Calu3 (cell line): ENCODE results near the gene MLXIPL. TPM values are rescaled to one million over a fixed set of nuclear protein-coding genes. Genes with fewer than 3 reads are reported as not detected.

Source experiments
- BruUV-seq: library from RNA; stranded (reverse); fragments of 400-500 nt; replicated peaks from 2 replicates; lab custom pipeline; 2021; lab: Mats Ljungman, UMichigan
- CTCF ChIA-PET: fragments of 300-600 bp; sonication (Branson Sonifier 250); formaldehyde crosslinking; loops from one replicate; lab custom pipeline; 2022; ENCODE audit warnings: antibody characterized with exemption; lab: Charles Lee
- DNase-seq: peaks from one replicate; pipeline ENCODE4 v3.0.0; 2022
- H3K27ac Mint-ChIP-seq: one replicate; pipeline ENCODE4 v1.8.0; 2022; ENCODE audit warnings: mixed read lengths; ENCODE audit not compliant: unreplicated experiment
- H3K27me3 Mint-ChIP-seq: one replicate; pipeline ENCODE4 v1.8.0; 2022; ENCODE audit warnings: mixed read lengths; ENCODE audit not compliant: unreplicated experiment
- H3K36me3 Mint-ChIP-seq: one replicate; pipeline ENCODE4 v1.8.0; 2022; ENCODE audit warnings: mild to moderate bottlenecking, moderate library complexity, mixed read lengths; ENCODE audit not compliant: insufficient read depth, unreplicated experiment
- H3K4me1 Mint-ChIP-seq: one replicate; pipeline ENCODE4 v1.8.0; 2022; ENCODE audit warnings: mild to moderate bottlenecking, low read depth, mixed read lengths; ENCODE audit not compliant: unreplicated experiment
- H3K4me3 Mint-ChIP-seq: one replicate; pipeline ENCODE4 v1.8.0; 2022; ENCODE audit warnings: mild to moderate bottlenecking, low read depth, moderate library complexity, mixed read lengths; ENCODE audit not compliant: unreplicated experiment
- H3K9me3 Mint-ChIP-seq: one replicate; pipeline ENCODE4 v1.8.0; 2022; ENCODE audit warnings: low read depth, mixed read lengths; ENCODE audit not compliant: unreplicated experiment
- intact Hi-C: fragments of 100-400 bp; cut with micrococcal nuclease; formaldehyde crosslinking; loops from one replicate; pipeline ENCODE4 v1.10.0; 2022; ENCODE audit not compliant: unreplicated experiment
- total RNA-seq: library from RNA; stranded (reverse); gene quantifications from 2 replicates; pipeline ENCODE4 v1.2.3, GENCODE V29; 2022
- TF ChIP-seq, protein P1 (sequence below): fragments of 200-600 bp; IDR thresholded peaks from one replicate; pipeline ENCODE4 v1.8.0; 2022; ENCODE audit warnings: antibody characterized with exemption; ENCODE audit not compliant: unreplicated experiment

The MLXIPL gene
- total RNA-seq, 1 experiment from 2014 or later = 1.1 TPM

DNA sequence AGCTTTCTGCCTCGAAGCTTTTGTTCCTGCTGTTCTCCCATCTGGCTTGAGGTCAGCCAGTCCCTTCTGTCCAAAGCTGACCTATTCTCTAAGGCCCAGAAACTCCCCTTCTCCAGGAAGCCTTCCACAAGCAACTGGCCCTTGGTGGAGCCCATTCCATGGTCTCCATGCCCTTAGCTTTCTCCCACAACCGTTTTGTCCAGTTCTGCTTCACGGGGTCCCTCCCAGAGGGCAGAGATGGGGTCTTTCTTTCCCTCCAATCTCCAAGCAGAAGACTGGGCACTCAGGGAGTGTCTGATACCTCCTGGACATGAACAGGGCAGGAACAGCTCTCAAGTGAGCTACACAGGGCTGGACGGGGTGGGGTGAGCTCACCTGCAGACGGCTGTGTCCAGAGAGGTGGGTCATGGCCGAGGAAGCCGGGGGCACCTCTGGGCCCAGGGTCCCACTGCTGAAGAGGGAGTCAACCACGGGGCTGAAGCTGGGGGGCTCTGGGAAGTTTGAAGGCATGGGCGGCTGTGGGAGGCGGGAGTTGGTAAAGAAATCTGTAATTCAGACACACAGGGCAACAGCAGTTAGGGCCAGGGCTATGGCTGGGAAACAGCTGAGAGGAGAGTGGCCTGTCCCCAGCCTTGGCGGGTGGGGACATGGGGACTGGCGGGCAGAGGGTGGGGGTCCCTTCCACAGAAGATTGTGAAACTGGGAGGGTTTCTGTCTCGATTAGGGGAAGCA lies 25.0 kb downstream of the MLXIPL start:
- no TSS peak for BruUV-seq
- no peak for DNase-seq
- H3K9me3 Mint-ChIP-seq = peaks cover 6% of the 10 kb centered on the region
- H3K36me3 Mint-ChIP-seq = no peaks in the 10 kb centered on the region
- CTCF ChIA-PET = interaction anchor here (0.5 to 0.8 kb wide), 3 partner anchors 129 to 828 kb away, joined by 3 to 5 read pairs (median 3); no protein-coding TSS in a partner anchor
- no peaks in the 10 kb centered on the region for H3K4me1 Mint-ChIP-seq
- H3K27me3 Mint-ChIP-seq = peaks cover 33% of the 10 kb centered on the region
- intact Hi-C loops = no loop called here
- TF ChIP-seq, protein P1, sequence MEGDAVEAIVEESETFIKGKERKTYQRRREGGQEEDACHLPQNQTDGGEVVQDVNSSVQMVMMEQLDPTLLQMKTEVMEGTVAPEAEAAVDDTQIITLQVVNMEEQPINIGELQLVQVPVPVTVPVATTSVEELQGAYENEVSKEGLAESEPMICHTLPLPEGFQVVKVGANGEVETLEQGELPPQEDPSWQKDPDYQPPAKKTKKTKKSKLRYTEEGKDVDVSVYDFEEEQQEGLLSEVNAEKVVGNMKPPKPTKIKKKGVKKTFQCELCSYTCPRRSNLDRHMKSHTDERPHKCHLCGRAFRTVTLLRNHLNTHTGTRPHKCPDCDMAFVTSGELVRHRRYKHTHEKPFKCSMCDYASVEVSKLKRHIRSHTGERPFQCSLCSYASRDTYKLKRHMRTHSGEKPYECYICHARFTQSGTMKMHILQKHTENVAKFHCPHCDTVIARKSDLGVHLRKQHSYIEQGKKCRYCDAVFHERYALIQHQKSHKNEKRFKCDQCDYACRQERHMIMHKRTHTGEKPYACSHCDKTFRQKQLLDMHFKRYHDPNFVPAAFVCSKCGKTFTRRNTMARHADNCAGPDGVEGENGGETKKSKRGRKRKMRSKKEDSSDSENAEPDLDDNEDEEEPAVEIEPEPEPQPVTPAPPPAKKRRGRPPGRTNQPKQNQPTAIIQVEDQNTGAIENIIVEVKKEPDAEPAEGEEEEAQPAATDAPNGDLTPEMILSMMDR = no peak
- no peak overlapping the region for H3K4me3 Mint-ChIP-seq
- no peak overlapping the region for H3K27ac Mint-ChIP-seq

DNA sequence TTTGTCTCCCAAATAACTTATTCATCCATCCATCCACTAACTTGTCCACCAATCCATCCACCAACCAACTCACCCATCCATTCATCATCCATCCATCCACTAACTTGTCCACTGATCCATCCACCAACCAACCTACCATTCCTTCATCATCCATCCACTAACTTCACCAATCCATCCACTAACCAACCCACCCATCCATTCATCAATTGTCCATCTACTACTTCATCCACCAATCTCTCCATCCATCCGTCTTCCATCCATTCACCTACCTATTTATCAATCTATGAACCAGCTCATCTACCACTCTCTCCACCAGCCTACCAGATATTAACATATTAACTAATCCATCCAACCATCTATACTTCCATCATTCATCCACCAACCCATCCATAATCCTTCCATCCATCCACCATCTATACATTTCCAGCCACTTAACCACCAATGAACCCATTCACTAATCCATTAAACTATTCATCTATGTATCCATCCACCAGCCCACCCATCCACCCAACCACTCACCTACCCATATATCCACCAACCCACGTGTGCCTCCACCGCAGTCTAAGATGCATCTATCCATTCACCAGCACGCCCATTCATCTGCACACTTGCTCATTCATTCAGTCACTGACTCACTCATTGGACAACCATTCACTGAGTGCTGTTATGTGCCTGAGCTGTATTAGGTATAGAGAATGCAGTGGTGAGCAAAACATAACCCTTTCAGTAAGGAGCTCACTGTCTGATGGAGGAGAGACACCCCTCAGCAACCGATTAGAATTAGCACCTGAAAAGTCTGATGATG lies 26.1 kb downstream of the MLXIPL start:
- CTCF ChIA-PET = interaction anchor here (0.6 kb wide), 2 partner anchors 23 to 829 kb away, joined by 3 to 9 read pairs; no protein-coding TSS in a partner anchor
- H3K9me3 Mint-ChIP-seq = peaks cover 6% of the 10 kb centered on the region
- no peak overlapping the region for H3K4me3 Mint-ChIP-seq
- peaks cover 1% of the 10 kb centered on the region for H3K36me3 Mint-ChIP-seq
- no peak for DNase-seq
- peaks cover 40% of the 10 kb centered on the region for H3K27me3 Mint-ChIP-seq
- intact Hi-C loops = no loop called here
- TF ChIP-seq, protein P1 = no peak
- H3K4me1 Mint-ChIP-seq = no peaks in the 10 kb centered on the region
- no TSS peak for BruUV-seq
- H3K27ac Mint-ChIP-seq = no peak overlapping the region

DNA sequence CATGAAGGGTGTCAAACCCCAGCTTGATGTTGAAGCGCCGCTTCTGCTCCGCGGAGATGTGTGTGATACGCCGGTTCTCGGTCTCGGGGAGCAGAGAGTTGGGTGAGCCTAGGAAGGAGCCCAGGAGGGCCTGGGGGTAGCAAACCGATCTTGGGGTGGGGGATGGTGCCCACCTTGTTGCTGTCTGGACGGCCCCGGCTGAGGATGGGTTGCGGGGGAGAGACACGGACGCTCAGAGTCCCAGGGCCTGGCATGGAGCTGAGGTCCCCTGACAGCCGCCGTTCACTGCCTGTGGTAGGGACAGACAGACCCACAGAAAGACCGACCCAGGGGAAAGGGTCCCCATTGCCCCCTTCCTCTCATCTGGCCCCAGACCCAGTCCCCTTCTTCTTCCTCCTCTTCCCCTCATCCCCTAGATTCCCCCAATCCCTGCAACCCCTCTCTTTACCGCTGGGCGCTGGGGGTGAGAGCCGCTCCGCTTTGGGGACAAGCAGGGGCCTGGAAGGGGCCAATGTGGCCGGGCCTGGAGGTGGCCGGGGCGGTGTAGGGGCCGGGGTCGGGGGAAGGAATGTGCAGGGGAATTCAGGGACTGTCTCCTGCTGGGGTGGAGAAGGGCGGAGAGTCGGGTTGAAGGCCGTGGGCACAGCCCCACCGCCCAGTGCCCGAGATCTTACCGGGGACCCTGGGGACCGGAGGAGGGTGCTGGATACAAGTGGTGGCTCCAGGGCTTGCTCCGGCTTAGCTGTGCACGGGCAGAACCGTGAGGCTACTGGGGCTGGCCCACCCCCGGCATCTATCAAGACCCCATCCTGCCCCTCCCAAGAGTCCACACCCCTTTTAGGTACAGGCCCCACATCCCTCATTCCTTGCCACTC lies 27.9 kb downstream of the MLXIPL start:
- CTCF ChIA-PET = interaction anchor here (0.6 kb wide), 1 partner anchor 18 kb away, joined by 6 read pairs; the partner anchor contains the start of gene TBL2
- DNase-seq = no peak
- peaks cover 3% of the 10 kb centered on the region for H3K9me3 Mint-ChIP-seq
- intact Hi-C loops = no loop called here
- H3K27me3 Mint-ChIP-seq = peaks cover 36% of the 10 kb centered on the region
- H3K27ac Mint-ChIP-seq = no peak overlapping the region
- TF ChIP-seq, protein P1 = no peak
- H3K4me3 Mint-ChIP-seq = no peak overlapping the region
- no TSS peak for BruUV-seq
- peaks cover 4% of the 10 kb centered on the region for H3K36me3 Mint-ChIP-seq
- H3K4me1 Mint-ChIP-seq = no peaks in the 10 kb centered on the region

DNA sequence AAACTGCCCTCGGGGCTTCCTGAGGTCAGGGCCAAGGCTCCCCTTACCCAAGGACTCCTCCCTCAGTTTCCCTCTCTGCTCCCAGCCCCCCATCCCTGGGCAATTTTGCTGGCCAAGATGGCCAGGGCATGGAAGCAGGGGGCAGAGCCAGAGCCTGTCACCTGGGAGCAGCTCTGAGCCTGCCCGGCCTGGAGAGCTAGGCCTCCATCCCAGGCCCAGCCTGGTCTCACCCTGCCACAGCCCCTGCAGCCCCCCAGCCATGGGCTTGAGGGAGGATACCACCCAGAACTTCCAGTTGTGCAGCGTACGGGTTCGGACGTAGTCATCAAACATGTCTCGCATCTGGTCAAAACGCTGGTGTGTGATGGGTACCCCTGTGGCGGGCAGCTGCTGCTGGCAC lies 29.0 kb downstream of the MLXIPL start:
- H3K27ac Mint-ChIP-seq = no peak overlapping the region
- DNase-seq = no peak
- H3K4me3 Mint-ChIP-seq = no peak overlapping the region
- TF ChIP-seq, protein P1 = no peak
- BruUV-seq = no TSS peak
- peaks cover 35% of the 10 kb centered on the region for H3K27me3 Mint-ChIP-seq
- intact Hi-C loops = no loop called here
- H3K4me1 Mint-ChIP-seq = no peaks in the 10 kb centered on the region
- CTCF ChIA-PET = no interaction called here
- H3K36me3 Mint-ChIP-seq = peaks cover 4% of the 10 kb centered on the region
- H3K9me3 Mint-ChIP-seq = peaks cover 3% of the 10 kb centered on the region
